GM12878 (cell line): Measurements from ENCODE around the gene PLEKHG1.

Experiments
- EGR1 ChIP-seq, 2 experiments: IDR thresholded peaks; 1 replicate in 1 of 2; 2 replicates in 1 of 2; pipeline ENCODE4 v1.6.1; 2011 to 2012; ENCODE audit warnings: low read depth in 2 of 2, low read length in 2 of 2, borderline replicate concordance in 1 of 2, mild to moderate bottlenecking in 1 of 2, moderate library complexity in 1 of 2
- EP300 ChIP-seq, 2 experiments: fragments of 150-350 bp in 1 of 2; IDR thresholded peaks; 2 replicates each; pipeline ENCODE4 v1.6.1; 2011 to 2012; ENCODE audit warnings: low read depth in 2 of 2, low read length in 2 of 2, borderline replicate concordance in 1 of 2, improper control_type of control experiment in 1 of 2, inconsistent platforms in 1 of 2; ENCODE audit not compliant: control insufficient read depth in 1 of 2
- HDAC2 ChIP-seq: fragments of 200-600 bp; sonication (generic); IDR thresholded peaks from 2 replicates; pipeline ENCODE4 v1.6.1; 2017
- IRF3 ChIP-seq: fragments of 450-650 bp; IDR thresholded peaks from 2 replicates; pipeline ENCODE4 v1.6.1; 2014; ENCODE audit warnings: mild to moderate bottlenecking
- MAX ChIP-seq: IDR thresholded peaks from 2 replicates; pipeline ENCODE4 v1.6.1; 2012; ENCODE audit warnings: low read depth, low read length, improper control_type of control experiment
- NFIC ChIP-seq: IDR thresholded peaks from 2 replicates; pipeline ENCODE4 v1.6.1; 2012; ENCODE audit warnings: low read depth, mild to moderate bottlenecking, inconsistent platforms, low read length, moderate library complexity
- NRF1 ChIP-seq: conservative IDR thresholded peaks from 2 replicates; pipeline ENCODE4 v1.6.1; 2011; ENCODE audit warnings: mild to moderate bottlenecking, low read depth, low read length, improper control_type of control experiment
- POLR2AphosphoS5 ChIP-seq: IDR thresholded peaks from 2 replicates; pipeline ENCODE4 v1.6.1; 2011; ENCODE audit warnings: mild to moderate bottlenecking, low read length, inconsistent platforms
- POU2F2 ChIP-seq: IDR thresholded peaks from 3 replicates; pipeline ENCODE4 v1.6.1; 2011; ENCODE audit warnings: low read depth, mild to moderate bottlenecking, low read length, borderline replicate concordance
- RCOR1 ChIP-seq: conservative IDR thresholded peaks from 2 replicates; pipeline ENCODE4 v1.6.1; 2012; ENCODE audit warnings: low read depth, low read length, improper control_type of control experiment
- SMAD5 ChIP-seq: IDR thresholded peaks from 2 replicates; pipeline ENCODE4 v1.6.1; 2016; ENCODE audit warnings: antibody characterized with exemption, low read depth
- TF ChIP-seq, protein P1 (sequence below), 3 experiments: IDR thresholded peaks in 2 of 3; conservative IDR thresholded peaks in 1 of 3; 2 replicates each; pipeline ENCODE4 v1.5.1; 2011; ENCODE audit warnings: low read depth in 3 of 3, low read length in 3 of 3, mild to moderate bottlenecking in 3 of 3, control low read depth in 2 of 3, moderate library complexity in 2 of 3, inconsistent platforms in 1 of 3, mixed read lengths in 1 of 3; ENCODE audit not compliant: control insufficient read depth in 2 of 3, insufficient read depth in 1 of 3; ENCODE audit errors: extremely low read depth in 1 of 3

- TF ChIP-seq NFIC (no peak), EP300 (IDR thresholded peaks at IDR 0.05; ENCODE audit: borderline replicate concordance in 1 of 2, control insufficient read depth in 1 of 2, low read depth in 2 of 2, low read length in 2 of 2) (no peak), POLR2AphosphoS5 (no peak), IRF3 (no peak), SMAD5 (no peak), EGR1 (IDR thresholded peaks at IDR 0.05; ENCODE audit: borderline replicate concordance in 1 of 2, low read depth in 2 of 2, low read length in 2 of 2) (no peak), HDAC2 (no peak), NRF1 (no peak), RCOR1 (no peak), POU2F2 (no peak), MAX (no peak)
- TF ChIP-seq, protein P1, sequence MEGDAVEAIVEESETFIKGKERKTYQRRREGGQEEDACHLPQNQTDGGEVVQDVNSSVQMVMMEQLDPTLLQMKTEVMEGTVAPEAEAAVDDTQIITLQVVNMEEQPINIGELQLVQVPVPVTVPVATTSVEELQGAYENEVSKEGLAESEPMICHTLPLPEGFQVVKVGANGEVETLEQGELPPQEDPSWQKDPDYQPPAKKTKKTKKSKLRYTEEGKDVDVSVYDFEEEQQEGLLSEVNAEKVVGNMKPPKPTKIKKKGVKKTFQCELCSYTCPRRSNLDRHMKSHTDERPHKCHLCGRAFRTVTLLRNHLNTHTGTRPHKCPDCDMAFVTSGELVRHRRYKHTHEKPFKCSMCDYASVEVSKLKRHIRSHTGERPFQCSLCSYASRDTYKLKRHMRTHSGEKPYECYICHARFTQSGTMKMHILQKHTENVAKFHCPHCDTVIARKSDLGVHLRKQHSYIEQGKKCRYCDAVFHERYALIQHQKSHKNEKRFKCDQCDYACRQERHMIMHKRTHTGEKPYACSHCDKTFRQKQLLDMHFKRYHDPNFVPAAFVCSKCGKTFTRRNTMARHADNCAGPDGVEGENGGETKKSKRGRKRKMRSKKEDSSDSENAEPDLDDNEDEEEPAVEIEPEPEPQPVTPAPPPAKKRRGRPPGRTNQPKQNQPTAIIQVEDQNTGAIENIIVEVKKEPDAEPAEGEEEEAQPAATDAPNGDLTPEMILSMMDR (IDR thresholded peaks at IDR 0.05 in 2 of 3, conservative IDR thresholded peaks at IDR 0.05 in 1 of 3; ENCODE audit: control insufficient read depth in 2 of 3, extremely low read depth in 1 of 3, insufficient read depth in 1 of 3, low read depth in 3 of 3, low read length in 3 of 3), result no peak
Measured at GRCh38 chr6:150573041-150573681, 26.5 kb upstream of the PLEKHG1 start.
